HEK293 (cell line): Measurements from ENCODE around the gene AGAP1.

ENCODE experiments used
- CTCF ChIA-PET: fragments of 350-600 bp; formaldehyde crosslinking; extraction: SDS; loops from one replicate; lab custom pipeline; 2021; ENCODE audit warnings: antibody characterized with exemption; lab: Yijun Ruan, JAX
- POLR2A ChIA-PET: fragments of 300-600 bp; formaldehyde crosslinking; extraction: SDS; loops from one replicate; lab custom pipeline; 2020; ENCODE audit warnings: antibody characterized with exemption, inconsistent platforms; lab: Yijun Ruan, JAX
- H3K27ac ChIP-seq: fragments of 200-500 bp; sonication (Bioruptor generic); 2 replicates; pipeline ENCODE4 v1.5.1; 2014; ENCODE audit warnings: low read depth, low read length, control low read depth, inconsistent platforms; ENCODE audit errors: extremely low read depth
- H3K36me3 ChIP-seq, 2 experiments: fragments of 200-500 bp in 1 of 2; sonication (Bioruptor generic) in 1 of 2; 1 replicate in 1 of 2; 2 replicates in 1 of 2; pipeline ENCODE4 v1.5.1; 2014 to 2017; ENCODE audit warnings: inconsistent platforms in 2 of 2, low read length in 2 of 2; ENCODE audit not compliant: control insufficient read depth in 2 of 2, insufficient read depth in 1 of 2
- H3K4me1 ChIP-seq: fragments of 200-500 bp; sonication (Bioruptor generic); 2 replicates; pipeline ENCODE4 v1.5.1; 2014; ENCODE audit warnings: mild to moderate bottlenecking, low read length, inconsistent platforms; ENCODE audit not compliant: control insufficient read depth, insufficient read depth
- H3K4me3 ChIP-seq: 2 replicates; pipeline ENCODE4 v1.5.1; 2011; ENCODE audit warnings: low read depth, mild to moderate bottlenecking, control low read depth, low read length, moderate library complexity
- H3K9me3 ChIP-seq: fragments of 200-500 bp; sonication (Bioruptor generic); 2 replicates; pipeline ENCODE4 v1.5.1; 2014; ENCODE audit warnings: low read depth, low read length, inconsistent platforms; ENCODE audit not compliant: control insufficient read depth, insufficient read depth
- KLF1 ChIP-seq: fragments of 450-650 bp; formaldehyde crosslinking; IDR thresholded peaks from 2 replicates; pipeline ENCODE4 v1.5.1; 2016; ENCODE audit warnings: missing biosample characterization, missing genetic modification characterization
- KLF7 ChIP-seq: fragments of 450-650 bp; formaldehyde crosslinking; IDR thresholded peaks from 2 replicates; pipeline ENCODE4 v1.5.1; 2016; ENCODE audit warnings: missing biosample characterization, missing genetic modification characterization, borderline replicate concordance
- KLF9 ChIP-seq: fragments of 450-650 bp; formaldehyde crosslinking; IDR thresholded peaks from 2 replicates; pipeline ENCODE4 v1.5.1; 2016; ENCODE audit warnings: missing biosample characterization, missing genetic modification characterization, low read depth
- SCRT2 ChIP-seq: fragments of 450-650 bp; formaldehyde crosslinking; IDR thresholded peaks from 2 replicates; pipeline ENCODE4 v1.5.1; 2016; ENCODE audit warnings: missing biosample characterization, missing genetic modification characterization
- WT1 ChIP-seq: fragments of 450-650 bp; formaldehyde crosslinking; IDR thresholded peaks from 2 replicates; pipeline ENCODE4 v1.5.1; 2016; ENCODE audit warnings: missing biosample characterization, missing genetic modification characterization
- ZBTB7A ChIP-seq: fragments of 450-650 bp; formaldehyde crosslinking; IDR thresholded peaks from 2 replicates; pipeline ENCODE4 v1.5.1; 2016; ENCODE audit warnings: low read depth, missing biosample characterization, missing genetic modification characterization
- ZFP69B ChIP-seq: fragments of 450-650 bp; formaldehyde crosslinking; IDR thresholded peaks from 2 replicates; pipeline ENCODE4 v1.5.1; 2016; ENCODE audit warnings: missing biosample characterization, missing genetic modification characterization
- ZNF133 ChIP-seq: fragments of 450-650 bp; formaldehyde crosslinking; IDR thresholded peaks from 2 replicates; pipeline ENCODE4 v1.5.1; 2016; ENCODE audit warnings: missing biosample characterization, missing genetic modification characterization
- ZNF16 ChIP-seq: fragments of 450-650 bp; formaldehyde crosslinking; IDR thresholded peaks from 2 replicates; pipeline ENCODE4 v1.5.1; 2016; ENCODE audit warnings: low read depth, missing biosample characterization, missing genetic modification characterization
- ZNF221 ChIP-seq: fragments of 450-650 bp; formaldehyde crosslinking; IDR thresholded peaks from 2 replicates; pipeline ENCODE4 v1.5.1; 2017; ENCODE audit warnings: missing biosample characterization, missing genetic modification characterization, borderline replicate concordance
- ZNF660 ChIP-seq: fragments of 450-650 bp; IDR thresholded peaks from 2 replicates; pipeline ENCODE4 v1.5.1; 2018; ENCODE audit warnings: missing biosample characterization, mild to moderate bottlenecking, missing genetic modification characterization
- ZNF664 ChIP-seq: fragments of 450-650 bp; formaldehyde crosslinking; IDR thresholded peaks from 2 replicates; pipeline ENCODE4 v1.5.1; 2016; ENCODE audit warnings: missing biosample characterization, missing genetic modification characterization
- TF ChIP-seq, protein P1 (sequence below): fragments of 450-650 bp; formaldehyde crosslinking; IDR thresholded peaks from 2 replicates; pipeline ENCODE4 v1.5.1; 2016; ENCODE audit warnings: missing biosample characterization, missing genetic modification characterization, low read depth
- TF ChIP-seq, protein P2 (sequence below): fragments of 450-650 bp; formaldehyde crosslinking; IDR thresholded peaks from 2 replicates; pipeline ENCODE4; 2016; ENCODE audit warnings: missing biosample characterization, missing genetic modification characterization
- TF ChIP-seq, protein P3 (sequence below): fragments of 450-650 bp; formaldehyde crosslinking; IDR thresholded peaks from 2 replicates; pipeline ENCODE4 v1.5.1; 2016; ENCODE audit warnings: missing biosample characterization, missing genetic modification characterization

The AGAP1 gene

DNA sequence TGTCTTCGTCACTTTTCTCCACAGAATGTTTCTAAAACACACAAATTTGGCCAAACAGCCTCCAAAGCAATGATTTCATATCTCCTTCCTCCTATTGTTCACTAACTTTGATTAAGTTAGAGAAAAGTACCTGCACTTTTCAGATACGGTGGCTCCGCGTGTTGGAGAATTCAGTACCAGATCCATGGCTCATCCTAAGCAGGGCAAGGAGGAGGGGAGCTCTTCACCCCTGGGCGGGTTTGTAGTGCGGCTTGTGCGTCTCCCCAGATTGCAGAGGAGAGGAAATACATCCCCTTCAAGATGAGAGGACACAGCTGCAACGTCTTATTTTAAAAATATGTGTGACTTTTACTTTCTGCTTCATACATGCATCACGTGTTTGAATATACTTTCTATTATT, 333.0 kb downstream of the AGAP1 start:
- ChIA-PET CTCF (no interaction called here), POLR2A (no interaction called here)
- Histone ChIP-seq H3K36me3 (peaks cover 0 to 3% of the 10 kb centered on the region in 2 experiments; a peak in 1 of 3 replicates), H3K27ac (no peak overlapping the region), H3K4me1 (no peaks in the 10 kb centered on the region), H3K9me3 (no peaks in the 10 kb centered on the region), H3K4me3 (no peak overlapping the region)
- no peak for TF ChIP-seq ZNF660 (tag by site-specific recombination)
- TF ChIP-seq ZNF221, result no peak
- no peak for TF ChIP-seq ZFP69B
- no peak for TF ChIP-seq ZNF16 (tag by site-specific recombination)
- no peak for TF ChIP-seq WT1 (tag by site-specific recombination)
- no peak for TF ChIP-seq ZBTB7A
- TF ChIP-seq, protein P1, sequence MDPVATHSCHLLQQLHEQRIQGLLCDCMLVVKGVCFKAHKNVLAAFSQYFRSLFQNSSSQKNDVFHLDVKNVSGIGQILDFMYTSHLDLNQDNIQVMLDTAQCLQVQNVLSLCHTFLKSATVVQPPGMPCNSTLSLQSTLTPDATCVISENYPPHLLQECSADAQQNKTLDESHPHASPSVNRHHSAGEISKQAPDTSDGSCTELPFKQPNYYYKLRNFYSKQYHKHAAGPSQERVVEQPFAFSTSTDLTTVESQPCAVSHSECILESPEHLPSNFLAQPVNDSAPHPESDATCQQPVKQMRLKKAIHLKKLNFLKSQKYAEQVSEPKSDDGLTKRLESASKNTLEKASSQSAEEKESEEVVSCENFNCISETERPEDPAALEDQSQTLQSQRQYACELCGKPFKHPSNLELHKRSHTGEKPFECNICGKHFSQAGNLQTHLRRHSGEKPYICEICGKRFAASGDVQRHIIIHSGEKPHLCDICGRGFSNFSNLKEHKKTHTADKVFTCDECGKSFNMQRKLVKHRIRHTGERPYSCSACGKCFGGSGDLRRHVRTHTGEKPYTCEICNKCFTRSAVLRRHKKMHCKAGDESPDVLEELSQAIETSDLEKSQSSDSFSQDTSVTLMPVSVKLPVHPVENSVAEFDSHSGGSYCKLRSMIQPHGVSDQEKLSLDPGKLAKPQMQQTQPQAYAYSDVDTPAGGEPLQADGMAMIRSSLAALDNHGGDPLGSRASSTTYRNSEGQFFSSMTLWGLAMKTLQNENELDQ, result no peak

DNA sequence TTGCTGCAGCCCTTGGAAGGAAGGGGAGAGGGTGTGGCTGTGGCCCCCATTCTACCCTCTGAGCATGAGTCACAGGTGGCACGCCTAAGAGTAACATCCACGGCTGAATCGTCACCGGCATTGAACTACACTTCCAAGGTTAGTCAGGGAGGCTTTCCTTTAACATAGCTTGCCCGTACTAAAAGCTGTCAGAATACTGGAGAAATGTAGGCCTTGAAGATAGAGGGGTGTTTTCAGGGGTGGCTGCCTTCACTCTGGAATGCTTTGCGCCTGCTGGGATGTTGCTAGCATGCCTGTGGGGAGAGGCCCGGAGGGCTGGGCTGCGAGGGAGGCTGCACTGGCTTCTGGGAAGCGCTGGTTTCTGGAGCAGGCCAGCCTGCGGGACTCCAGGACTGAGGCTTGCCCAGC, 333.7 kb downstream of the AGAP1 start:
- no peak overlapping the region for H3K4me3 ChIP-seq
- H3K27ac ChIP-seq, result no peak overlapping the region
- POLR2A ChIA-PET, result no interaction called here
- H3K9me3 ChIP-seq, result no peaks in the 10 kb centered on the region
- TF ChIP-seq SCRT2 (tag by site-specific recombination) (0 out of 2 replicates have a peak, but pooled peaks have one; percentile 34), KLF9 (tag by site-specific recombination) (peak; percentile 50; the same call in 1 of the 2 replicates), ZNF660 (tag by site-specific recombination) (no peak), KLF1 (peak; percentile 82), ZNF133 (tag by site-specific recombination) (no peak)
- TF ChIP-seq, protein P2, sequence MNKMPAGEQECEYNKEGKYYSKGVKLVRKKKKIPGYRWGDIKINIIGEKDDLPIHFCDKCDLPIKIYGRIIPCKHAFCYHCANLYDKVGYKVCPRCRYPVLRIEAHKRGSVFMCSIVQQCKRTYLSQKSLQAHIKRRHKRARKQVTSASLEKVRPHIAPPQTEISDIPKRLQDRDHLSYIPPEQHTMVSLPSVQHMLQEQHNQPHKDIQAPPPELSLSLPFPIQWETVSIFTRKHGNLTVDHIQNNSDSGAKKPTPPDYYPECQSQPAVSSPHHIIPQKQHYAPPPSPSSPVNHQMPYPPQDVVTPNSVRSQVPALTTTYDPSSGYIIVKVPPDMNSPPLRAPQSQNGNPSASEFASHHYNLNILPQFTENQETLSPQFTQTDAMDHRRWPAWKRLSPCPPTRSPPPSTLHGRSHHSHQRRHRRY, result no peak
- TF ChIP-seq, protein P3, sequence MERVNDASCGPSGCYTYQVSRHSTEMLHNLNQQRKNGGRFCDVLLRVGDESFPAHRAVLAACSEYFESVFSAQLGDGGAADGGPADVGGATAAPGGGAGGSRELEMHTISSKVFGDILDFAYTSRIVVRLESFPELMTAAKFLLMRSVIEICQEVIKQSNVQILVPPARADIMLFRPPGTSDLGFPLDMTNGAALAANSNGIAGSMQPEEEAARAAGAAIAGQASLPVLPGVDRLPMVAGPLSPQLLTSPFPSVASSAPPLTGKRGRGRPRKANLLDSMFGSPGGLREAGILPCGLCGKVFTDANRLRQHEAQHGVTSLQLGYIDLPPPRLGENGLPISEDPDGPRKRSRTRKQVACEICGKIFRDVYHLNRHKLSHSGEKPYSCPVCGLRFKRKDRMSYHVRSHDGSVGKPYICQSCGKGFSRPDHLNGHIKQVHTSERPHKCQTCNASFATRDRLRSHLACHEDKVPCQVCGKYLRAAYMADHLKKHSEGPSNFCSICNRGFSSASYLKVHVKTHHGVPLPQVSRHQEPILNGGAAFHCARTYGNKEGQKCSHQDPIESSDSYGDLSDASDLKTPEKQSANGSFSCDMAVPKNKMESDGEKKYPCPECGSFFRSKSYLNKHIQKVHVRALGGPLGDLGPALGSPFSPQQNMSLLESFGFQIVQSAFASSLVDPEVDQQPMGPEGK (tag by site-specific recombination), result peak; percentile 48; the same call in 1 of the 2 replicates
- CTCF ChIA-PET, result interaction anchor here (0.6 kb wide), 1 partner anchor 81 kb away, joined by 3 read pairs; no protein-coding TSS in a partner anchor
- no peaks in the 10 kb centered on the region for H3K4me1 ChIP-seq
- H3K36me3 ChIP-seq, result peaks cover 0 to 3% of the 10 kb centered on the region in 2 experiments; a peak in 1 of 3 replicates

DNA sequence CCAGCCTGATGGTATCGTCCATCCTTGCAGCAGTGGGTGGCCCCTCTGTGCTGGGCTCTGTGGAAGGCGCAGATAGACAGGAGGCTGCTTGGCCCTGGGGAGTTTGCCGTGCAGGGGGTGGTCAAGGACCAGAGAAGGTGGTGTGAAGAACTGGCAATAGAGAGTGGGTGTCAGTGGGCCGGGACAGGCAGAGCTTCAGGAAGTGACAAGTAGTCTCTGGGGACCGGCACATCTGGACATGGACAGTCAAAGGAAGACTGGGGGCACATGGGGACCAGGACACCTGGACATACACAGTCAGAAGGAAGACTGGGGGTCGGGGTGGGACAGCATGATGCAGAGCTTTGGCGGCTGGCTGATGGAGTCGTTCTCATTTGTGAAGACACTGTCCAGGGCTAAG, 335.9 kb downstream of the AGAP1 start:
- peaks cover 0 to 3% of the 10 kb centered on the region in 2 experiments; a peak in 1 of 3 replicates for H3K36me3 ChIP-seq
- no peak overlapping the region for H3K27ac ChIP-seq
- no peak overlapping the region for H3K4me3 ChIP-seq
- ChIA-PET POLR2A (no interaction called here), CTCF (no interaction called here)
- no peaks in the 10 kb centered on the region for H3K9me3 ChIP-seq
- no peaks in the 10 kb centered on the region for H3K4me1 ChIP-seq
- TF ChIP-seq KLF7 (tag by site-specific recombination), result no peak
- TF ChIP-seq ZNF664 (tag by site-specific recombination), result no peak
